Fibroblast of villous mesenchyme (primary cell): ENCODE measurements around the gene POLDIP3. TPM values are rescaled to one million over a fixed set of nuclear protein-coding genes. Genes with fewer than 3 reads are reported as not detected.

Experiments used
- DNase-seq: peaks from one replicate; pipeline ENCODE4 v3.0.0-alpha.2; 2010; ENCODE audit warnings: low read depth
- H3K4me3 ChIP-seq: 2 replicates; pipeline ENCODE4 v1.5.1; 2011; ENCODE audit warnings: low read depth, mild to moderate bottlenecking, low read length
- total RNA-seq: library from RNA; depleted of rRNA; stranded (reverse); fragments of >200 nt; gene quantifications from 2 replicates; pipeline ENCODE4 v1.2.3, GENCODE V29; 2012
- TF ChIP-seq, protein P1 (sequence below): IDR thresholded peaks from 2 replicates; pipeline ENCODE4 v1.5.1; 2012; ENCODE audit warnings: low read depth, mild to moderate bottlenecking, low read length; ENCODE audit not compliant: insufficient read depth

POLDIP3 gene
- total RNA-seq, 1 donor: 26.3 TPM

DNA sequence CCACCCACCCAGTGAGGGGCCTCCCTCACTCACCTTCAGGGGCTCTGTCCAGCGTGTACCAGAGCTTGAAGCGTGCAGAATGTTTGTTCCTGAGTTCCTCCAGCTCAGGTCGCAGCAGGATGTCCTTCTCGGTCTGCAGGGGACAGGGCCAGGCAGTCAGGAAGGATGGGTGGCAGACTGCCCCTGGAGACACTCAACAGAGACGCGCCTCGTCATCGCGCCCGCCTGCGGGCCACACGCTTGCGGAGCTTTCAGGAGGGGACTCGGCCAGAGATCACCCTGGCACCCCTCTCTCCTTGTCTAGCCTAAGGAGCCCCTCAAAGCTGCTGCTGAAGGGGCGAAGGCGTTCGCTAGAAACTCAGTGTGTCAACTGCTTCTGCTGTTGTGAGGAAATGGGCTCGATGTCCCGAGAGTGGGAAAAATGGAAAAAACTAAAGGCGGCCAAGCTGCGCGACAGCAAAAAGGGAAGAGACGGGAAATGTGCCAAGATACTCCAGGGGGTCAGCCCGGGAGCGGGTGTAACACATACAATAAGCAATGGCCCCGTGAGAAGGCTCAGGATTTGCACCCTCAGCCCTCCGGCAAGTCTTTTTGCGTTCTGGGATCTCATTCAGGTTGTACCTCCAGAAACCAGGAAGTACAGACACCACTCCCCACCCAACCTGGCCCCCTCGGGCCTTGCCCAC, 9.2 kb upstream of the POLDIP3 start:
- H3K4me3 ChIP-seq: no peak overlapping the region
- DNase-seq: no peak
- TF ChIP-seq, protein P1, sequence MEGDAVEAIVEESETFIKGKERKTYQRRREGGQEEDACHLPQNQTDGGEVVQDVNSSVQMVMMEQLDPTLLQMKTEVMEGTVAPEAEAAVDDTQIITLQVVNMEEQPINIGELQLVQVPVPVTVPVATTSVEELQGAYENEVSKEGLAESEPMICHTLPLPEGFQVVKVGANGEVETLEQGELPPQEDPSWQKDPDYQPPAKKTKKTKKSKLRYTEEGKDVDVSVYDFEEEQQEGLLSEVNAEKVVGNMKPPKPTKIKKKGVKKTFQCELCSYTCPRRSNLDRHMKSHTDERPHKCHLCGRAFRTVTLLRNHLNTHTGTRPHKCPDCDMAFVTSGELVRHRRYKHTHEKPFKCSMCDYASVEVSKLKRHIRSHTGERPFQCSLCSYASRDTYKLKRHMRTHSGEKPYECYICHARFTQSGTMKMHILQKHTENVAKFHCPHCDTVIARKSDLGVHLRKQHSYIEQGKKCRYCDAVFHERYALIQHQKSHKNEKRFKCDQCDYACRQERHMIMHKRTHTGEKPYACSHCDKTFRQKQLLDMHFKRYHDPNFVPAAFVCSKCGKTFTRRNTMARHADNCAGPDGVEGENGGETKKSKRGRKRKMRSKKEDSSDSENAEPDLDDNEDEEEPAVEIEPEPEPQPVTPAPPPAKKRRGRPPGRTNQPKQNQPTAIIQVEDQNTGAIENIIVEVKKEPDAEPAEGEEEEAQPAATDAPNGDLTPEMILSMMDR: no peak

DNA sequence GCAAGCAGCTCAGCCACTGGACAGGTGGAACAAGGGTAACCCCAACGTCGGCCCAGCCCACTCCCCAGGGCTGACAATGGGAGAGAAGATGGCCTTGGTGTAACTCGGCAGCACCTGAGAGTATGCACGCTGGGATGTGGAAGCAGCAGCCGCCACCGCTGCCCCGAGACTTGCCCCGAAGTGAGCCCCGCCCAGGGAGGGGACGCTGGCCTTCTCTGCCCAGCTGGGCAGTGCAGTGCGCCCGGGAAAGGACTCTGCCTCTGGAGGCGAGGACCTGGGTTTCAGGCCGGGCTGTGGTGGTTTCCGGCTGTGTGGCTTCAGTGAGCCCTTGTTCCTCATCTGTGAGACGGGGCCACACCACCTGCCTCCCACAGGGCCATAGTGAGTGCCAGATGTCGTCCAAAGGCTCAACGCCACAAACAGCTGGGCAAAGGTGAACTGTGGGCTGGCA, 8.6 kb upstream of the POLDIP3 start:
- DNase-seq: no peak
- H3K4me3 ChIP-seq: no peak overlapping the region
- TF ChIP-seq, protein P1: no peak

DNA sequence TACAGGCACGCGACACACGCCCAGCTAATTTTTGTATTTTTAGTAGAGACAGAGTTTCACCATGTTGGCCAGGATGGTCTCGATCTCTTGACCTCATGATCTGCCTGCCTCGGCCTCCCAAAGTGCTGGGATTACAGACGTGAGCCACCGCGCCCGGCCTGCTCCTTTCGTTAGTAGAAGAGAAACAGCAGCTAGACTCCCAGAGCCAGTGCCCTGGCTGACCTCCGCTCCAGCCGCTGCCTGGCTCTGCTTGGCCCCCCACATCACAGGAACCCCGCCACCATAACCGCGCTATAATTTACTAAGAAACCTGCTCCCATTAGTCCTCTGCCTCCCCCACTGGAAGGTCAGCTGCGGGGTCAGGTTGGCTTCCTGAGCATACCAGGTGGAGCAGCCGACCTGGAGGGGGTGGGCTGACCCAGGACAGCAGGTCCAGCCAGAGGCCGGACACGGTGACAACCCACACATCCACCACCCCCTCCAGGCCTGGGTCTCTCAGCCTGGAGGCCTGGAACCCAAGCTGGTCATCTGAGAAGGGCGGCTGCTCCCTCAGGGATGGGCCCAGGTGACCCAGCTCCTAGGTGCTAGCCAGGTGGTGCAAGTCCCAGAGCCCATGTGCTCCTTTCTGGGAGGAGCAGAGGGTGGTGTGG, 7.5 kb upstream of the POLDIP3 start:
- TF ChIP-seq, protein P1: no peak
- no peak overlapping the region for H3K4me3 ChIP-seq
- no peak for DNase-seq

DNA sequence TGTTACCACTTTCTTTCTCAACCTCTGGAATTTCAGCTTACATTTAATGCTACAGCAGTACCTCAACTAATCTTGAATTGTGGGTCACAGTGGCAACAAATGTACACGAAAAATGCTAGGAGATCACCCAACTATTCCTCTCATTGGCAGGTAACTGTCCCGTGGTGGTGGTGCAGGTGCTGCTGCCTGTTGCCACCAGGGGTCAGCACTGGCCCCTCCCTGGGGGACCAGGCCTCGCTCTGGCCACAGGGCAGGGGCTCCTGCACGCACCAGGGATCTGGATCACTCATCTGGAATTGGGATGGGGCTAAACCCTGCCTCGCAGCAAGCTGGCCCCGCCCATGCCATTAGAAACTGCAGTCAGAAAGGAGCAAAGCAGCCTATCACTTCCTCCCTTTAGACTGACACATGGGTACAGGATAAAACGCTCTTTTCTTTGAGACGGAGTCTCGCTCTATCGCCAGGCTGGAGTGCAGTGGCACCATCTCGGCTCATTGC, 6.9 kb upstream of the POLDIP3 start:
- H3K4me3 ChIP-seq: no peak overlapping the region
- TF ChIP-seq, protein P1: peak; percentile 91
- peak; percentile 62 for DNase-seq

DNA sequence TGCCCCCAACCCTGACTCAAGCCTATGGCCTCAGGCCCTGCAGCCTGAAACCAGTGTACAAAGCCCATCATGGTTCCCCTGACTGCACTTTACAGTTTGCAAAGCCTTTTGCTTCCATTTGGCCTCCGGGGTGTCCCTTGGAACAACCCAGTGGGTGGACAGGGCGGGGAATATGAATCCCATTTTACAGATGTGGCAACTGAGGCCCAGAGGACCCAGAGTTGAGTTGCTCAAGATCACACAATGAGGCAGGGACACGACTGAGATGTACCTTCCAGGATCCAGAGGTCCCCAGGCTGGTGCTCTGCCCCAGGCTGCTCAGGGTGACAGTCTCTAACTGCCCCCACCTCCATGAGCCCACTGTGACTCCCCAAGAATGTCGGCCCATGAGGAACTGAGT, 5.4 kb upstream of the POLDIP3 start:
- H3K4me3 ChIP-seq: no peak overlapping the region
- DNase-seq: no peak
- TF ChIP-seq, protein P1: no peak

DNA sequence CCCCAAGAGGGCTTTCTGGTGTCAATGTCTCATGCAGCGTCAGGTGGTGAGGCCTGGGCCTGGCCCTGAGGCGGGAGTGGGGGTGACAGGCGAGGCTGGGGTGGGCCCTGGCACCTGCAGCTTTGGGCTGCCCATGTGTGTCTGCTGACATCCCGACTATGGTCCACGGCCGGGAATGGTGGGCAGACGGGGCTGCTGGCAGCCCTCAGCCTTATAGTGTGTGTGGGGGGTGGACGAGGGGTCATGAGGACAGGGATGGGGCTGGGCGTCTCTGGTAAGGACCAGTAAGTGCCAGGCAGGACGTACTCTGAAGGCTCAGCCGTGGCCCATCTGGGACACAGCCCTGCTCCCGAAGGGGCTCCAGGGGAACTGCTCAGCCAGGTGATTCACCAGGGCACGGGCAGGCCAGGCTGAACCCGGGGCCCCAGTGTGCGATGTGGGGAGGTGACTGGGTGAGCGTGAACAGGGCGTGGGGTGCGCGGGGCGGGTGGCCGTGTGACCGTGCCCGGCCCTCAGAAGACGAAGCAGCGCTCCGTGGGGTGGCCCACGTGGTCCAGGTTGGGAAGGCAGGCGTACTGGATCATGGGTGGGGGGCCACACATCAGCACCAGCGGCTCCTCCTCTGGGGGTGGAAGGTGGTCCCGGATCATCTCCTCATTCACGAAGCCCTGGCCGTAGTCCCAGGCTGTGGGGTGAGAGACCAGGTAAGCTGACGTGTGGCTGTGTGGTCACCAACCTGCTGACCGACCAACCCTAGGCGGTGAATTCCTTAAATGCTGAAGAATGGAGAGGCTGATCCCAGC, 4.8 kb upstream of the POLDIP3 start:
- no peak overlapping the region for H3K4me3 ChIP-seq
- TF ChIP-seq, protein P1: no peak
- no peak for DNase-seq
